Tibial nerve (tissue), 4 donors: Measurements from ENCODE around the gene NMRK1. TPM values are rescaled to one million over a fixed set of nuclear protein-coding genes. Genes with fewer than 3 reads are reported as not detected.

ENCODE experiments used
- DNase-seq, 2 donors: peaks; one replicate each; pipeline ENCODE4 v3.0.0-alpha.2; 2019; ENCODE audit warnings: low spot score in 2 of 2
- H3K27ac ChIP-seq, 4 donors: fragments of 200-600 bp; sonication (generic) in 3 of 4; one replicate each; pipeline ENCODE4 v1.5.1; 2017 to 2019; ENCODE audit warnings: mild to moderate bottlenecking in 1 of 4
- H3K27me3 ChIP-seq, 2 donors: fragments of 200-600 bp; sonication (generic) in 1 of 2; one replicate each; pipeline versions ENCODE4 v1.5.1 to v1.6.0; 2017 to 2019
- H3K36me3 ChIP-seq, 3 donors: fragments of 200-600 bp; sonication (generic); one replicate each; pipeline ENCODE4 v1.5.1; 2018 to 2019
- H3K4me1 ChIP-seq, 4 donors: fragments of 200-600 bp; sonication (generic) in 3 of 4; one replicate each; pipeline ENCODE4 v1.5.1; 2017 to 2019
- H3K4me3 ChIP-seq, 4 donors: fragments of 200-600 bp; sonication (generic) in 3 of 4; one replicate each; pipeline ENCODE4 v1.5.1; 2017 to 2019; ENCODE audit warnings: mild to moderate bottlenecking in 1 of 4, moderate library complexity in 1 of 4
- H3K9me3 ChIP-seq, 4 donors: fragments of 200-600 bp; sonication (generic) in 3 of 4; one replicate each; pipeline ENCODE4 v1.5.1; 2017 to 2019
- CTCF ChIP-seq, 5 experiments: fragments of 200-600 bp in 3 of 5; fragments of 450-650 bp in 2 of 5; sonication (generic) in 3 of 5; IDR thresholded peaks; one replicate each; pipeline ENCODE4 v1.5.1; 2016 to 2019; ENCODE audit warnings: antibody characterized with exemption in 5 of 5, mild to moderate bottlenecking in 3 of 5, moderate library complexity in 2 of 5
- EP300 ChIP-seq, 2 donors: sonication (generic); formaldehyde crosslinking; IDR thresholded peaks; one replicate each; pipeline ENCODE4 v1.6.1; 2017; ENCODE audit warnings: antibody characterized with exemption in 2 of 2, mild to moderate bottlenecking in 1 of 2
- POLR2A ChIP-seq, 2 donors: fragments of 450-650 bp; IDR thresholded peaks; one replicate each; pipeline ENCODE4 v1.6.1; 2017; ENCODE audit warnings: antibody characterized with exemption in 2 of 2, mild to moderate bottlenecking in 2 of 2, moderate library complexity in 2 of 2
- WGBS, 2 donors: methylation state at CpG; one replicate each; pipeline ENCODE4 v1.1.5; 2018; 5-methylcytosine and 5-hydroxymethylcytosine counted together
- small RNA-seq: library from RNA; depleted of rRNA; stranded (forward); fragments of <200 nt; gene quantifications from one replicate; pipeline ENCODE3, GENCODE V24; 2016
- total RNA-seq, 4 donors: library from RNA; depleted of rRNA; stranded (reverse); fragments of >200 nt; gene quantifications; one replicate each; pipeline ENCODE4 v1.1.0, GENCODE V29; 2016

NMRK1 gene
- total RNA-seq, 4 donors from 2014 or later: 11.1 to 35.0 (median 16.2) TPM

GRCh38 chr9:75019654-75020053, 68.3 kb downstream of the NMRK1 start:
- 100% methylated on average over 1 of the region's 1 CpG for WGBS, 2 donors

GRCh38 chr9:75019022-75019421, 68.9 kb downstream of the NMRK1 start:
- H3K4me3 ChIP-seq: no peak overlapping the region
- peaks cover 0 to 4% (median 0%) of the 10 kb centered on the region in 3 donors for H3K36me3 ChIP-seq
- H3K27ac ChIP-seq: no peak overlapping the region
- H3K27me3 ChIP-seq: no peaks in the 10 kb centered on the region
- no peaks in the 10 kb centered on the region for H3K9me3 ChIP-seq
- TF ChIP-seq CTCF (IDR thresholded peaks at IDR 0.05) (no peak), POLR2A (IDR thresholded peaks at IDR 0.05) (no peak), EP300 (IDR thresholded peaks at IDR 0.05) (no peak)
- 91 to 98% methylated on average over 5 of the region's 5 CpGs for WGBS, 2 donors
- no peaks in the 10 kb centered on the region for H3K4me1 ChIP-seq
- DNase-seq: no peak

More at GRCh38 chr9:75019654-75020053, 68.3 kb downstream of the NMRK1 start:
- Histone ChIP-seq H3K4me1 (no peaks in the 10 kb centered on the region), H3K9me3 (no peaks in the 10 kb centered on the region), H3K36me3 (no peaks in the 10 kb centered on the region), H3K27me3 (no peaks in the 10 kb centered on the region), H3K4me3 (no peak overlapping the region), H3K27ac (no peak overlapping the region)
- DNase-seq: no peak
- TF ChIP-seq POLR2A (IDR thresholded peaks at IDR 0.05) (no peak), CTCF (IDR thresholded peaks at IDR 0.05) (no peak), EP300 (IDR thresholded peaks at IDR 0.05) (no peak)

- DNase-seq: no peak
- no peaks in the 10 kb centered on the region for H3K4me1 ChIP-seq
- 91 to 97% methylated on average over 3 of the region's 3 CpGs for WGBS, 2 donors
- H3K4me3 ChIP-seq: no peak overlapping the region
- no peak overlapping the region for H3K27ac ChIP-seq
- H3K27me3 ChIP-seq: no peaks in the 10 kb centered on the region
- no peaks in the 10 kb centered on the region for H3K9me3 ChIP-seq
- H3K36me3 ChIP-seq: peaks cover 0 to 4% (median 0%) of the 10 kb centered on the region in 3 donors
- TF ChIP-seq EP300 (IDR thresholded peaks at IDR 0.05) (no peak), CTCF (IDR thresholded peaks at IDR 0.05) (no peak), POLR2A (IDR thresholded peaks at IDR 0.05) (no peak)
Measured at GRCh38 chr9:75017378-75017777, 70.6 kb downstream of the NMRK1 start.

- Histone ChIP-seq H3K9me3 (no peaks in the 10 kb centered on the region), H3K27me3 (no peaks in the 10 kb centered on the region), H3K27ac (no peak overlapping the region), H3K4me1 (no peaks in the 10 kb centered on the region), H3K36me3 (peaks cover 0 to 17% (median 0%) of the 10 kb centered on the region in 3 donors), H3K4me3 (no peak overlapping the region)
- DNase-seq: no peak
- TF ChIP-seq EP300 (IDR thresholded peaks at IDR 0.05): no peak
- no peak for TF ChIP-seq CTCF (IDR thresholded peaks at IDR 0.05)
- TF ChIP-seq POLR2A (IDR thresholded peaks at IDR 0.05): no peak
- WGBS, 2 donors: 76 to 88% methylated on average over 2 of the region's 2 CpGs
Measured at GRCh38 chr9:75013735-75014134, 74.2 kb downstream of the NMRK1 start.

Small RNA genes lying within 50 kb of the gene (small RNA-seq; reads per million reads assigned to genes)
- gene RF02271: not detected

Other genes starting within 250 kb of the NMRK1 start
- 1 to 10 TPM in 2 of 4 donors, under 1 TPM in 2; 0.30 to 2.9 (median 0.97) TPM for gene TRPM6, start 200.2 kb downstream of the NMRK1 start, total RNA-seq
- 1 to 10 TPM; 4.2 to 5.9 (median 5.2) TPM for gene C9orf40, start 135.2 kb downstream of the NMRK1 start, total RNA-seq
- gene CARNMT1, start 59.9 kb downstream of the NMRK1 start, total RNA-seq: 10 to 100 TPM in 3 of 4 donors, 1 to 10 TPM in 1; 5.9 to 19.9 (median 15.6) TPM
- 10 to 100 TPM; 20.7 to 34.5 (median 24.8) TPM for gene OSTF1, start 359 bp upstream of the NMRK1 start, total RNA-seq